ENCODE data around the gene CCDC197. TPM values are rescaled to one million over a fixed set of nuclear protein-coding genes. Genes with fewer than 3 reads are reported as not detected.

The CCDC197 gene
- total and polyA plus RNA-seq, 9 of the 15 experiments (the other 6 are each of a cell fraction or from before 2014, with no cell fraction given), result not detected

DNA sequence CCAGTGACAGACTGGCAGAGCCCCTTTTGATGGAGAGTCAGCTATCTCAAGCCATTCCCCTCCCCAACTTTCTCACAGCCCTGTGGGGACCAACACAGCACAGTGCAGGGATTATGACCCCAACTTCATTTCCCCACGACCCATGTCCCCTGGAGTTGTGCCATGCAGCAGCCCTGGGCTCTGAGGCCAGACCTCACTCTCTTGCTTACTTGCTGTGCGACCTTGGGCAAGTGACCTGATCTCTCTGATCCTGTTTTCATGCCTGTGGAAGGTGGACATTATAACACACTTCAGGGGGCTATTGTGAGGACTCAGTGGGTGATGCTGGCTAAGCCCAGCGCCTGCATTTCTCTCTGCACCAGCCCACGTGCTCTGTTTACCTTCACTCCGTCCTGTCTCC, 43.1 kb downstream of the CCDC197 start:
- no peaks in the 10 kb centered on the region; the same call in 1 of the 2 replicates for H4K20me1 ChIP-seq (replicated peaks; ENCODE audit: control insufficient read depth, insufficient read depth, low read length)
- H3K36me3 ChIP-seq (ENCODE audit: control insufficient read depth, insufficient read depth, low read length), result 0 out of 3 replicates have a peak, but pooled peaks cover 5% of the 10 kb centered on the region
- no peak for TF ChIP-seq ZNF224 (CRISPR knock-in tag; IDR thresholded peaks at IDR 0.05)
- TF ChIP-seq TAF1 (IDR thresholded peaks at IDR 0.05; ENCODE audit: control insufficient read depth, extremely low read depth, insufficient read depth, low read length, severe bottlenecking), result no peak
- TF ChIP-seq, protein P1, sequence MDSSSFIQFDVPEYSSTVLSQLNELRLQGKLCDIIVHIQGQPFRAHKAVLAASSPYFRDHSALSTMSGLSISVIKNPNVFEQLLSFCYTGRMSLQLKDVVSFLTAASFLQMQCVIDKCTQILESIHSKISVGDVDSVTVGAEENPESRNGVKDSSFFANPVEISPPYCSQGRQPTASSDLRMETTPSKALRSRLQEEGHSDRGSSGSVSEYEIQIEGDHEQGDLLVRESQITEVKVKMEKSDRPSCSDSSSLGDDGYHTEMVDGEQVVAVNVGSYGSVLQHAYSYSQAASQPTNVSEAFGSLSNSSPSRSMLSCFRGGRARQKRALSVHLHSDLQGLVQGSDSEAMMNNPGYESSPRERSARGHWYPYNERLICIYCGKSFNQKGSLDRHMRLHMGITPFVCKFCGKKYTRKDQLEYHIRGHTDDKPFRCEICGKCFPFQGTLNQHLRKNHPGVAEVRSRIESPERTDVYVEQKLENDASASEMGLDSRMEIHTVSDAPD (CRISPR knock-in tag; IDR thresholded peaks at IDR 0.05), result no peak
- no peak for TF ChIP-seq ETV1 (tag; conservative IDR thresholded peaks at IDR 0.05; ENCODE audit: low read depth)
- no peak for TF ChIP-seq SRF (CRISPR knock-in tag; IDR thresholded peaks at IDR 0.05)
- TF ChIP-seq EGR1 (conservative IDR thresholded peaks at IDR 0.05), result no peak
- no peak for TF ChIP-seq GTF2A2 (tag; IDR thresholded peaks at IDR 0.05)
- TF ChIP-seq FOXJ2 (tag; IDR thresholded peaks at IDR 0.05), result no peak
- TF ChIP-seq FOS (IDR thresholded peaks at IDR 0.05; ENCODE audit: extremely low read depth, insufficient read length), result no peak
- TF ChIP-seq, protein P2, sequence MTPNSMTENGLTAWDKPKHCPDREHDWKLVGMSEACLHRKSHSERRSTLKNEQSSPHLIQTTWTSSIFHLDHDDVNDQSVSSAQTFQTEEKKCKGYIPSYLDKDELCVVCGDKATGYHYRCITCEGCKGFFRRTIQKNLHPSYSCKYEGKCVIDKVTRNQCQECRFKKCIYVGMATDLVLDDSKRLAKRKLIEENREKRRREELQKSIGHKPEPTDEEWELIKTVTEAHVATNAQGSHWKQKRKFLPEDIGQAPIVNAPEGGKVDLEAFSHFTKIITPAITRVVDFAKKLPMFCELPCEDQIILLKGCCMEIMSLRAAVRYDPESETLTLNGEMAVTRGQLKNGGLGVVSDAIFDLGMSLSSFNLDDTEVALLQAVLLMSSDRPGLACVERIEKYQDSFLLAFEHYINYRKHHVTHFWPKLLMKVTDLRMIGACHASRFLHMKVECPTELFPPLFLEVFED (CRISPR knock-in tag; conservative IDR thresholded peaks at IDR 0.05), result no peak
- no peak for TF ChIP-seq MYNN (IDR thresholded peaks at IDR 0.05)
- no peak for TF ChIP-seq MYNN (CRISPR knock-in tag; IDR thresholded peaks at IDR 0.05)
- no peak for TF ChIP-seq CHD4 (IDR thresholded peaks at IDR 0.05; ENCODE audit: insufficient read depth, insufficient replicate concordance, low read depth, low read length, poor library complexity, severe bottlenecking)
- intact Hi-C loops (cut with micrococcal nuclease), result no loop called here
- in situ Hi-C loops (cut with MboI), result no loop called here
- H3K9ac ChIP-seq (ENCODE audit: insufficient read depth in 1 of 2, low read depth in 2 of 2, low read length in 2 of 2), result no peak overlapping the region
- no peak for DNase-seq (ENCODE audit: extremely low read depth in 1 of 4, low spot score in 3 of 4)
- peaks cover 0 to 6% of the 10 kb centered on the region in 2 experiments; a peak in 2 of 5 replicates for H3K4me1 ChIP-seq (replicated peaks in 1 of 2; ENCODE audit: control insufficient read depth in 2 of 2, insufficient read depth in 2 of 2, low read length in 2 of 2)
- no peak overlapping the region for H2AFZ ChIP-seq (ENCODE audit: low read depth, low read length)
- no peaks in the 10 kb centered on the region for H3K79me2 ChIP-seq (ENCODE audit: control insufficient read depth, insufficient read depth, low read length)
- WGBS (ENCODE audit: insufficient coverage, low coverage, missing lambda C conversion rate), result 0% methylated on average over 2 of the region's 5 CpGs
- ATAC-seq, result no peak
- ChIA-PET POLR2A (no interaction called here), CTCF (ENCODE audit: low intra/inter-chr PET ratio) (no interaction called here)
- H3K27me3 ChIP-seq (ENCODE audit: control insufficient read depth in 2 of 2, insufficient read depth in 2 of 2, low read length in 2 of 2), result peaks cover 4 to 15% of the 10 kb centered on the region in 2 experiments; a peak in 4 of 5 replicates
- no peaks in the 10 kb centered on the region for H3K9me3 ChIP-seq (replicated peaks; ENCODE audit: control insufficient read depth, insufficient read depth, low read depth, low read length)
- no peak for FAIRE-seq
- H3K27ac ChIP-seq (ENCODE audit: extremely low read depth, low read depth, low read length), result no peak overlapping the region
- BruUV-seq (replicated peaks), result no TSS peak
- no peak overlapping the region for H3K4me2 ChIP-seq (ENCODE audit: insufficient read depth, low read length)
- no peaks in the 10 kb centered on the region for H3K9me1 ChIP-seq (ENCODE audit: control insufficient read depth, insufficient read depth, low read length)
- no peak overlapping the region for H3K4me3 ChIP-seq
